ENCODE data around the gene SH3PXD2A.
"Not testable (repeated sequence)": the region's sequence is repeated elsewhere in the genome, so short reads cannot be mapped to it uniquely, and the experiment has no call there.

The SH3PXD2A gene

GRCh38 chr10:103635580-103635979 is 219.8 kb downstream of the SH3PXD2A start:
- TF ChIP-seq, protein P1, sequence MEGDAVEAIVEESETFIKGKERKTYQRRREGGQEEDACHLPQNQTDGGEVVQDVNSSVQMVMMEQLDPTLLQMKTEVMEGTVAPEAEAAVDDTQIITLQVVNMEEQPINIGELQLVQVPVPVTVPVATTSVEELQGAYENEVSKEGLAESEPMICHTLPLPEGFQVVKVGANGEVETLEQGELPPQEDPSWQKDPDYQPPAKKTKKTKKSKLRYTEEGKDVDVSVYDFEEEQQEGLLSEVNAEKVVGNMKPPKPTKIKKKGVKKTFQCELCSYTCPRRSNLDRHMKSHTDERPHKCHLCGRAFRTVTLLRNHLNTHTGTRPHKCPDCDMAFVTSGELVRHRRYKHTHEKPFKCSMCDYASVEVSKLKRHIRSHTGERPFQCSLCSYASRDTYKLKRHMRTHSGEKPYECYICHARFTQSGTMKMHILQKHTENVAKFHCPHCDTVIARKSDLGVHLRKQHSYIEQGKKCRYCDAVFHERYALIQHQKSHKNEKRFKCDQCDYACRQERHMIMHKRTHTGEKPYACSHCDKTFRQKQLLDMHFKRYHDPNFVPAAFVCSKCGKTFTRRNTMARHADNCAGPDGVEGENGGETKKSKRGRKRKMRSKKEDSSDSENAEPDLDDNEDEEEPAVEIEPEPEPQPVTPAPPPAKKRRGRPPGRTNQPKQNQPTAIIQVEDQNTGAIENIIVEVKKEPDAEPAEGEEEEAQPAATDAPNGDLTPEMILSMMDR (IDR thresholded peaks at IDR 0.05; ENCODE audit: low read depth, low read length) = no peak
- DNase-seq (ENCODE audit: low read depth in 2 of 2) = no peak
- no peak overlapping the region for H3K4me3 ChIP-seq (replicated peaks in 1 of 2; ENCODE audit: low read depth in 2 of 2, low read length in 2 of 2)

GRCh38 chr10:103633846-103634245 is 221.5 kb downstream of the SH3PXD2A start:
- TF ChIP-seq, protein P1 (IDR thresholded peaks at IDR 0.05; ENCODE audit: low read depth, low read length) = no peak
- H3K4me3 ChIP-seq (replicated peaks in 1 of 2; ENCODE audit: low read depth in 2 of 2, low read length in 2 of 2) = no peak overlapping the region
- no peak for DNase-seq (ENCODE audit: low read depth in 2 of 2)

DNA sequence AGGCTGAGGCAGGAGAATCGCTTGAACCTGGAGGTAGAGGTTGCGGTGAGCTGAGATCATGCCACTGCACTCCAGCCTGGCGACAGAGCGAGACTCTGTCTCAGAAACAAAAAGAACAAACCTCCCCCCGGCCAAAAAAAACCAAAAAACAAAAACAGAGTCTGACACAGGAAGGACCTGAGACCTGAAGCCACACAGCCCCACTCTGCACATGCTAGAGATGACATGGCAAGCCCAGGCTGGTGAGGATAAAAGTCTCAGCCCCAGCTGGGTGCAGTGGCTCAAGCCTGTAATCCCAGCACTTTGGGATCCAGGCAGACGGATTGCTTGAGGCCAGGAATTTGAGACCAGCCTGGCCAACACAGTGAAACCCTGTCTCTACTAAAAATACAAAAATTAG is 222.5 kb downstream of the SH3PXD2A start:
- not testable (repeated sequence) for DNase-seq (ENCODE audit: low read depth in 2 of 2); H3K4me3 ChIP-seq (replicated peaks in 1 of 2; ENCODE audit: low read depth in 2 of 2, low read length in 2 of 2)

- peak in 1 of 2 donors; percentile 26 for DNase-seq (ENCODE audit: low read depth in 2 of 2)
- H3K4me3 ChIP-seq (replicated peaks in 1 of 2; ENCODE audit: low read depth in 2 of 2, low read length in 2 of 2) = no peak overlapping the region
- TF ChIP-seq, protein P1 (IDR thresholded peaks at IDR 0.05; ENCODE audit: low read depth, low read length) = no peak
Observed at GRCh38 chr10:103632247-103632642, 223.1 kb downstream of the SH3PXD2A start.

DNA sequence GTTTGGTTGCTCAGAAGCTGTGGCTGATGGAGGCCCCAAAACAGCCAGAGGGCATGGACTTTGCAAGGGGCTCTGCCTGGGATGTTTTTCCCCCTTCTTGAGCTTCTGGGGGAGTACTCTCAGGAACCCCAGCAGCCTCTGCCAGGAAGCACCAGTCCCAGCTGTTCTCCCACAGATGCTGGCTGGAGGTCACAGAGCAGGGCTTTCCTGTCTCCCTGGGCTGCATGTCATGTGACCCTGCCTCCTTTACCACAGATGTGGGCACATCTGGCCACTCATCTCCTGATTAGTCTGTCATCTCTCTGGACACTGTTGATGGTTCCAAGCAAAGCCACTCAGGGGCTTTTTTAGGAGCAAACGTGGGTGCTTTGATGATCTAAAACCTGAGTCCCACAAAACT is 225.2 kb downstream of the SH3PXD2A start:
- TF ChIP-seq, protein P1 (IDR thresholded peaks at IDR 0.05; ENCODE audit: low read depth, low read length) = no peak
- DNase-seq (ENCODE audit: low read depth in 2 of 2) = no peak
- no peak overlapping the region for H3K4me3 ChIP-seq (replicated peaks in 1 of 2; ENCODE audit: low read depth in 2 of 2, low read length in 2 of 2)

- H3K4me3 ChIP-seq (replicated peaks in 1 of 2; ENCODE audit: low read depth in 2 of 2, low read length in 2 of 2) = no peak overlapping the region
- no peak for DNase-seq (ENCODE audit: low read depth in 2 of 2)
- TF ChIP-seq, protein P1 (IDR thresholded peaks at IDR 0.05; ENCODE audit: low read depth, low read length) = no peak
Observed at GRCh38 chr10:103629581-103629980, 225.8 kb downstream of the SH3PXD2A start.

DNA sequence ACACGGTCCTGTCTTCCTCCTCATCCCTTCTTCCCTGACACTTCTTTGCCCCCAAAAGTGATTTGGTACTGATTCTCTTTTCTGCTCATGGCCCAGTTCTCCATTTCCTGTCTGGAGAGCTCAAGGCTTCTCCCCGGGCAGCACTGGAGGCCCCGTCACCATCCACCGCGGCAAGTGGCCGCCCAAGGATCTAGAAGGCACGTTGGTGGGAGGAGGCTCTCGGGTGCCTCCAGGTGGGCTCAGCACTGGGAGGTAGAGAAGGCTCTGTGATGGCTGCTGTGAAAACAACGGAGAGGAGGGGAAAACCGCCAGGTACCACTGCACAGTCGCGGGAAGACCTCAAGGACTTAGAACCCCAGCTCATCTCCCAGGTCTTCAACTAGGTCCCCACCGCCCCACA is 227.5 kb downstream of the SH3PXD2A start:
- TF ChIP-seq, protein P1 (IDR thresholded peaks at IDR 0.05; ENCODE audit: low read depth, low read length) = no peak
- H3K4me3 ChIP-seq (replicated peaks in 1 of 2; ENCODE audit: low read depth in 2 of 2, low read length in 2 of 2) = no peak overlapping the region
- DNase-seq (ENCODE audit: low read depth in 2 of 2) = no peak

Data from cardiac fibroblast (primary cell).